ENCODE data around the gene CDK16.

DNA sequence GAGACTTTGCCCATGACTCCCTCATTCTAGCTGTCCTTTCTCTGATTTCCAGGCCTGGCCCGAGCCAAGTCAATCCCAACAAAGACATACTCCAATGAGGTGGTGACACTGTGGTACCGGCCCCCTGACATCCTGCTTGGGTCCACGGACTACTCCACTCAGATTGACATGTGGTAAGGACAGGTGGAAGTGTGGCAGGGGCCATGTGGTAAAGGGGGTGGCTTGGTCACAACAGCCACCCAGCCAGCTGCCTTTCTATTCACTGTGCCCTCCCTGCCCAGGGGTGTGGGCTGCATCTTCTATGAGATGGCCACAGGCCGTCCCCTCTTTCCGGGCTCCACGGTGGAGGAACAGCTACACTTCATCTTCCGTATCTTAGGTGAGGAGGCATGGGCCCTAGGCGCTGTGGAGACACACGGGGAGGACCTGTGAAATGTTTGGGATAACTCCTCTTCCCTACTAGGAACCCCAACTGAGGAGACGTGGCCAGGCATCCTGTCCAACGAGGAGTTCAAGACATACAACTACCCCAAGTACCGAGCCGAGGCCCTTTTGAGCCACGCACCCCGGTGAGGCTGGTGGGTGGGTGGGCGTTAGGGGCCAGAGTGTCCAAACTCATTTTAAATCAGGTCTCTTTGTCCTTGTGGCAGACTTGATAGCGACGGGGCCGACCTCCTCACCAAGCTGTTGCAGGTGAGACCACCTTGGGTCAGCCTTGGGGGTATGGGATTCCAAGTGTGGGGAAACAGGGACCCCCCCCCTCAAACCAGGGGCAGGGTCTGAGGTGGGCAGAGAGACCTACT is 8.3 kb downstream of the CDK16 start:
- TF ChIP-seq, protein P1, sequence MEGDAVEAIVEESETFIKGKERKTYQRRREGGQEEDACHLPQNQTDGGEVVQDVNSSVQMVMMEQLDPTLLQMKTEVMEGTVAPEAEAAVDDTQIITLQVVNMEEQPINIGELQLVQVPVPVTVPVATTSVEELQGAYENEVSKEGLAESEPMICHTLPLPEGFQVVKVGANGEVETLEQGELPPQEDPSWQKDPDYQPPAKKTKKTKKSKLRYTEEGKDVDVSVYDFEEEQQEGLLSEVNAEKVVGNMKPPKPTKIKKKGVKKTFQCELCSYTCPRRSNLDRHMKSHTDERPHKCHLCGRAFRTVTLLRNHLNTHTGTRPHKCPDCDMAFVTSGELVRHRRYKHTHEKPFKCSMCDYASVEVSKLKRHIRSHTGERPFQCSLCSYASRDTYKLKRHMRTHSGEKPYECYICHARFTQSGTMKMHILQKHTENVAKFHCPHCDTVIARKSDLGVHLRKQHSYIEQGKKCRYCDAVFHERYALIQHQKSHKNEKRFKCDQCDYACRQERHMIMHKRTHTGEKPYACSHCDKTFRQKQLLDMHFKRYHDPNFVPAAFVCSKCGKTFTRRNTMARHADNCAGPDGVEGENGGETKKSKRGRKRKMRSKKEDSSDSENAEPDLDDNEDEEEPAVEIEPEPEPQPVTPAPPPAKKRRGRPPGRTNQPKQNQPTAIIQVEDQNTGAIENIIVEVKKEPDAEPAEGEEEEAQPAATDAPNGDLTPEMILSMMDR (IDR thresholded peaks at IDR 0.05), result no peak
- no peak for TF ChIP-seq POLR2A (IDR thresholded peaks at IDR 0.05)
